HEK293 (cell line): ENCODE results near the gene MAGEH1.

Experiments
- YY1 ChIP-seq: fragments of 450-650 bp; formaldehyde crosslinking; IDR thresholded peaks from 2 replicates; pipeline ENCODE4 v1.5.1; 2018; ENCODE audit warnings: missing biosample characterization, missing genetic modification characterization
- YY2 ChIP-seq: fragments of 450-650 bp; formaldehyde crosslinking; IDR thresholded peaks from 2 replicates; pipeline ENCODE4 v1.5.1; 2016; ENCODE audit warnings: missing biosample characterization, missing genetic modification characterization
- ZNF114 ChIP-seq: fragments of 450-650 bp; formaldehyde crosslinking; IDR thresholded peaks from 2 replicates; pipeline ENCODE4 v1.5.0; 2017; ENCODE audit warnings: missing biosample characterization, missing genetic modification characterization
- ZNF133 ChIP-seq: fragments of 450-650 bp; formaldehyde crosslinking; IDR thresholded peaks from 2 replicates; pipeline ENCODE4 v1.5.1; 2016; ENCODE audit warnings: missing biosample characterization, missing genetic modification characterization
- ZSCAN18 ChIP-seq: fragments of 450-650 bp; formaldehyde crosslinking; IDR thresholded peaks from 2 replicates; pipeline ENCODE4 v1.5.1; 2016; ENCODE audit warnings: missing biosample characterization, missing genetic modification characterization
- TF ChIP-seq, protein P1 (sequence below): fragments of 450-650 bp; formaldehyde crosslinking; IDR thresholded peaks from 2 replicates; pipeline ENCODE4 v1.5.1; 2016; ENCODE audit warnings: missing biosample characterization, missing genetic modification characterization

DNA sequence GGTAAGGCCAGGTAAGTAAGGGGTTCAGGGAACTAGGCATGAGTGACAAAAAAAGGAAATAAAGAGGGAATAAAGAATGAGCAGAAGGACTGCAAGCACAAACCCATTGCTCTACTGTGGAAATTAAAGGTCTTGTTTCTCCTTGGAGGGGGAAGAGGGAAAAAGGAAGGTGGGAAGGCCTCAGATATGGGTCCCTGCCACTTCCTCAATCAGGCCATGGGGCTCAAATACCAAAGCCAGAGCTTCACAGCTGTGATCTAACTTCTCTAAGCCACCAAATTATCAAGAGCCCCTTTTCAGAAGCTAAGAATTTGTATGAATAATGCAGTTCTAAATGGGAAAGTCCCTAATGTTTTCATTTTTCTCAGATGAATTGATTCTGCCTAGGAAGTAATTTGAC lies 33.0 kb downstream of the MAGEH1 start:
- no peak for TF ChIP-seq ZSCAN18 (tag by site-specific recombination)
- TF ChIP-seq, protein P1, sequence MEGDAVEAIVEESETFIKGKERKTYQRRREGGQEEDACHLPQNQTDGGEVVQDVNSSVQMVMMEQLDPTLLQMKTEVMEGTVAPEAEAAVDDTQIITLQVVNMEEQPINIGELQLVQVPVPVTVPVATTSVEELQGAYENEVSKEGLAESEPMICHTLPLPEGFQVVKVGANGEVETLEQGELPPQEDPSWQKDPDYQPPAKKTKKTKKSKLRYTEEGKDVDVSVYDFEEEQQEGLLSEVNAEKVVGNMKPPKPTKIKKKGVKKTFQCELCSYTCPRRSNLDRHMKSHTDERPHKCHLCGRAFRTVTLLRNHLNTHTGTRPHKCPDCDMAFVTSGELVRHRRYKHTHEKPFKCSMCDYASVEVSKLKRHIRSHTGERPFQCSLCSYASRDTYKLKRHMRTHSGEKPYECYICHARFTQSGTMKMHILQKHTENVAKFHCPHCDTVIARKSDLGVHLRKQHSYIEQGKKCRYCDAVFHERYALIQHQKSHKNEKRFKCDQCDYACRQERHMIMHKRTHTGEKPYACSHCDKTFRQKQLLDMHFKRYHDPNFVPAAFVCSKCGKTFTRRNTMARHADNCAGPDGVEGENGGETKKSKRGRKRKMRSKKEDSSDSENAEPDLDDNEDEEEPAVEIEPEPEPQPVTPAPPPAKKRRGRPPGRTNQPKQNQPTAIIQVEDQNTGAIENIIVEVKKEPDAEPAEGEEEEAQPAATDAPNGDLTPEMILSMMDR (tag by site-specific recombination) = no peak
- TF ChIP-seq YY2 (tag by site-specific recombination) = no peak
- no peak for TF ChIP-seq ZNF114
- TF ChIP-seq YY1 (tag by site-specific recombination) = no peak
- TF ChIP-seq ZNF133 (tag by site-specific recombination) = no peak
